BJ (cell line): Measurements from ENCODE around the gene MPP2. TPM values are rescaled to one million over a fixed set of nuclear protein-coding genes. Genes with fewer than 3 reads are reported as not detected.

ENCODE experiments used
- CTCF ChIA-PET: fragments of 350-600 bp; formaldehyde crosslinking; extraction: SDS; loops from one replicate; lab custom pipeline; 2021; ENCODE audit warnings: antibody characterized with exemption, inconsistent platforms; lab: Yijun Ruan, JAX
- POLR2A ChIA-PET: fragments of 300-600 bp; sonication (Branson Sonifier 250); formaldehyde crosslinking; extraction: SDS; loops from one replicate; lab custom pipeline; 2021; ENCODE audit warnings: antibody characterized with exemption; lab: Charles Lee
- DNase-seq: peaks from one replicate; pipeline ENCODE4 v3.0.0-alpha.2; 2011; ENCODE audit warnings: low read depth
- H3K27me3 ChIP-seq: 2 replicates; pipeline ENCODE4 v1.6.0; 2011; ENCODE audit warnings: low read length; ENCODE audit not compliant: control insufficient read depth, insufficient read depth
- H3K36me3 ChIP-seq: 2 replicates; pipeline ENCODE4 v1.5.1; 2011; ENCODE audit warnings: low read length; ENCODE audit not compliant: control insufficient read depth, insufficient read depth
- H3K4me3 ChIP-seq: 2 replicates; pipeline ENCODE4 v1.5.1; 2011; ENCODE audit warnings: low read depth, mild to moderate bottlenecking, control low read depth, low read length
- CTCF ChIP-seq: IDR thresholded peaks from 2 replicates; pipeline ENCODE4 v1.5.1; 2011; ENCODE audit warnings: low read depth, mild to moderate bottlenecking, control low read depth, inconsistent platforms, low read length, moderate library complexity; ENCODE audit not compliant: insufficient read depth
- polyA plus RNA-seq: library from polyadenylated mRNA; depleted of rRNA; stranded (reverse); fragments of >200 nt; gene quantifications from 2 replicates; pipeline ENCODE4 v1.2.3, GENCODE V29; 2011

MPP2 gene
- polyA plus RNA-seq, 1 experiment: 5.3 TPM

GRCh38 chr17:43890240-43890639, 17.1 kb downstream of the MPP2 start:
- ChIA-PET POLR2A (no interaction called here), CTCF (interaction anchor here (1.1 to 6.4 kb wide), 4 partner anchors 10 to 151 kb away, joined by 3 to 70 read pairs (median 4); no protein-coding TSS in a partner anchor)
- Histone ChIP-seq H3K27me3 (peaks cover 4% of the 10 kb centered on the region), H3K4me3 (no peak overlapping the region), H3K36me3 (no peaks in the 10 kb centered on the region)
- DNase-seq: no peak
- no peak for TF ChIP-seq CTCF

GRCh38 chr17:43888548-43888947, 18.8 kb downstream of the MPP2 start:
- no peak for TF ChIP-seq CTCF

GRCh38 chr17:43882761-43883415, 24.4 kb downstream of the MPP2 start:
- ChIA-PET POLR2A (no interaction called here), CTCF (interaction anchor here (0.7 to 6.1 kb wide), 2 partner anchors 7 to 36 kb away, joined by 3 to 70 read pairs; partner anchors contain the start of gene CD300LG)
- H3K4me3 ChIP-seq: no peak overlapping the region
- no peaks in the 10 kb centered on the region; the same call in 1 of the 2 replicates for H3K36me3 ChIP-seq
- no peaks in the 10 kb centered on the region for H3K27me3 ChIP-seq
- no peak for DNase-seq
- no peak for TF ChIP-seq CTCF

More at GRCh38 chr17:43888548-43888947, 18.8 kb downstream of the MPP2 start:
- no peaks in the 10 kb centered on the region for H3K36me3 ChIP-seq
- no peak for DNase-seq
- CTCF ChIA-PET: interaction anchor here (0.6 to 6.4 kb wide), 3 partner anchors 9 to 475 kb away, joined by 3 to 70 read pairs (median 5); no protein-coding TSS in a partner anchor
- H3K4me3 ChIP-seq: no peak overlapping the region
- POLR2A ChIA-PET: interaction anchor here (0.5 kb wide), 1 partner anchor 298 kb away, joined by 3 read pairs; the partner anchor contains the start of gene TMUB2
- H3K27me3 ChIP-seq: peaks cover 4% of the 10 kb centered on the region

GRCh38 chr17:43881758-43882505, 25.4 kb downstream of the MPP2 start:
- CTCF ChIA-PET: interaction anchor here (0.7 to 6.1 kb wide), 6 partner anchors 8 to 62 kb away, joined by 3 to 70 read pairs (median 19); partner anchors contain the start of genes CD300LG and PPY
- no peak for TF ChIP-seq CTCF
- Histone ChIP-seq H3K4me3 (no peak overlapping the region), H3K27me3 (no peaks in the 10 kb centered on the region), H3K36me3 (no peaks in the 10 kb centered on the region; the same call in 1 of the 2 replicates)
- DNase-seq: no peak
- POLR2A ChIA-PET: no interaction called here

- Histone ChIP-seq H3K27me3 (no peaks in the 10 kb centered on the region), H3K36me3 (no peaks in the 10 kb centered on the region; the same call in 1 of the 2 replicates), H3K4me3 (no peak overlapping the region)
- no peak for TF ChIP-seq CTCF
- no peak for DNase-seq
- ChIA-PET POLR2A (no interaction called here), CTCF (interaction anchor here (0.8 to 6.1 kb wide), 9 partner anchors 9 to 127 kb away, joined by 3 to 70 read pairs (median 30); partner anchors contain the start of genes CD300LG, MPP2 and PPY)
Observed at GRCh38 chr17:43881181-43881580, 26.2 kb downstream of the MPP2 start.
